ENCODE data around the gene OAF. TPM values are rescaled to one million over a fixed set of nuclear protein-coding genes. Genes with fewer than 3 reads are reported as not detected.

The OAF gene
- total RNA-seq, 4 donors from 2014 or later = 25.6 to 39.4 (median 32.5) TPM

DNA sequence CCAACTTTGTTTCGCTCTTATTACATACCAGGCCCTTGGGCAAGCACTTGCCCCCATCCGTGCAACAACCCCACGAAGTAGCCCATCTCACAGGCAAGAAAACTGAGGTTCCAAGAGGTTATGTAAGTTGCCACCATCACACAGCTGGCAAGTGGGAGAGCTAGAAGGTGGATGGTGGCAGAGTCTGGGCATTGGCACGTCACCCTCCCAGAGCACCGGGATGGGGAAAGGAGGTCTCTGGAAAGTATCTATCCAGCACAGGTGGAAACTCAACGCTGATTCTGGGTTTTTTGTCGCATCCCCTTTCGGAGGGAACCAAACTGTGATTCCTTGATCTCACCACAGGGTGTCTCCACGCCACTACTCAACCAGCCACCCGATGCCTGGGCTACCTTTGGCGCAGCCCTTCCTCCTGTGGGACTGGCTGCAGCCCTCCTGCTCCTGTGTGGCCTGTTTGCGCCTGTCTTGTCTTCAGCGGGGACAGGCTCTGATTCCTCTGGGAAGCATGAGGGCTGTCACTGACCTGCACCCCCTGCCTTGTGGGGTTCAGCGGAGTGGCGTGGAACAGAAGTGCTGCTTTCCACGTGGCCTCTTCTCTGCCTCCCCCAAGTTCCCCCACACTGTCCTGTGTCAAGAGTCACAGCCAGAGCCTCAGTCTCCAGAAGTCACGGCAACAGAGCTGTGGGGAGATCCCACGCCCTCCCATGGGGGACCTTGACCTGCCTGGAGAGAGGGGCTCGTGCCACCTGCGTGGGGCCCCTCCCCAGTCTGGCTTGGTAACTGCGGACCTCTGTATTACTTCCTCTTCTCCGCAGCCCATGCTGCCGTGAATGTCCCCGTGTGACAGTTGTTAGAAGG lies 38.5 kb upstream of the OAF start:
- TF ChIP-seq, protein P1, sequence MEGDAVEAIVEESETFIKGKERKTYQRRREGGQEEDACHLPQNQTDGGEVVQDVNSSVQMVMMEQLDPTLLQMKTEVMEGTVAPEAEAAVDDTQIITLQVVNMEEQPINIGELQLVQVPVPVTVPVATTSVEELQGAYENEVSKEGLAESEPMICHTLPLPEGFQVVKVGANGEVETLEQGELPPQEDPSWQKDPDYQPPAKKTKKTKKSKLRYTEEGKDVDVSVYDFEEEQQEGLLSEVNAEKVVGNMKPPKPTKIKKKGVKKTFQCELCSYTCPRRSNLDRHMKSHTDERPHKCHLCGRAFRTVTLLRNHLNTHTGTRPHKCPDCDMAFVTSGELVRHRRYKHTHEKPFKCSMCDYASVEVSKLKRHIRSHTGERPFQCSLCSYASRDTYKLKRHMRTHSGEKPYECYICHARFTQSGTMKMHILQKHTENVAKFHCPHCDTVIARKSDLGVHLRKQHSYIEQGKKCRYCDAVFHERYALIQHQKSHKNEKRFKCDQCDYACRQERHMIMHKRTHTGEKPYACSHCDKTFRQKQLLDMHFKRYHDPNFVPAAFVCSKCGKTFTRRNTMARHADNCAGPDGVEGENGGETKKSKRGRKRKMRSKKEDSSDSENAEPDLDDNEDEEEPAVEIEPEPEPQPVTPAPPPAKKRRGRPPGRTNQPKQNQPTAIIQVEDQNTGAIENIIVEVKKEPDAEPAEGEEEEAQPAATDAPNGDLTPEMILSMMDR (IDR thresholded peaks at IDR 0.05; ENCODE audit: low read depth) = no peak

DNA sequence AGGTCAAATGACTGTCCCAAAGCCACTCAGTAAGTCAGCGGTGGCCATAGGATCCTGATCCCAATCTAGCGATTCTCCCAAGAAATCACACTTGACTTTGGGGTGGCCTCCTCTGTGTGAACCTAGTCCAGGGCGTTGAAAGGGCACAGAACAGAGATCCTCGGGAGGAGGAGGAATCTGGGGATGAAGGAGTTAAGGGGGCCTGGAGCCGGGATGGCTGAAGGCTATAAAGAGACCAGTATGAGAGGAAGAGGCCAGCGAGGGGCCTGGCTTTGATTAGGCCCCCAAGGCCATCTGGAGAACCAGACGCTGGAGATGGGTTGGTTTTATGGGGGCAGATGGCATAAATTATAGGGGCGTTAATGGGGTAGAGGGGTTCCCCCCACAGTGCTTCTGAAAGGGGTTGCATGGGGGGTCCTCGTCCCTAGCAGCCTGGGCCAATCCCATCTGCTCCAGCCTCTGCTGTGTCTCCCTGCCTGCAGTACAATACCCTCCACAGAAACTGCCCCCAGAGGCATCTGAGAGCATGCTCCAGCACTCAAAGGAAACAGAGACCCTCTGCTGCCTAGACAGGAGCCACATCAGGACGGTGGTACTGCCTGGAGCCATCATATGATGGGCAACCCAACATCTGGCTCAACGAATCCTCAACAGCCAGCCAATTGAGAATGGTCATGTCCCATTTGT lies 37.7 kb upstream of the OAF start:
- TF ChIP-seq, protein P1 (IDR thresholded peaks at IDR 0.05; ENCODE audit: low read depth) = no peak

DNA sequence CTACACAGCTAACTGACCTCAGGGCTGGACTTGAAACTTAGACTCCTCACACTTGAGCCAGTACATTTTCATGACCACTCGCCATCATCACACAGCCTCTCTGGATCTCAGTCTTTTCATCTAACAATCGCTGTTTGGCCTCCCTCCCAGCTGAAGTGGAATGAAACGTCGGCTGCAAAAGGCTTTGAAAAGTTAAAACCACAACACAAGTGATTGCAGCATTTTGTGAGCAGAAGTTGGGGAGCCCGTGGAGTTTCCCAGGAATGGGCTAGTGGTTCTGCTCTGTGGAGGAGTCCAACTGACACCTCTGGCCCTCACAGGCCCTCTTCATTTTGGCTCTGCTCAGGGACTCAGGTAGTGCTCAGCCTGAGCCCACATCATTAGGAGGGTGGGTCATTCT lies 37.0 kb upstream of the OAF start:
- TF ChIP-seq, protein P1 (IDR thresholded peaks at IDR 0.05; ENCODE audit: low read depth) = no peak

DNA sequence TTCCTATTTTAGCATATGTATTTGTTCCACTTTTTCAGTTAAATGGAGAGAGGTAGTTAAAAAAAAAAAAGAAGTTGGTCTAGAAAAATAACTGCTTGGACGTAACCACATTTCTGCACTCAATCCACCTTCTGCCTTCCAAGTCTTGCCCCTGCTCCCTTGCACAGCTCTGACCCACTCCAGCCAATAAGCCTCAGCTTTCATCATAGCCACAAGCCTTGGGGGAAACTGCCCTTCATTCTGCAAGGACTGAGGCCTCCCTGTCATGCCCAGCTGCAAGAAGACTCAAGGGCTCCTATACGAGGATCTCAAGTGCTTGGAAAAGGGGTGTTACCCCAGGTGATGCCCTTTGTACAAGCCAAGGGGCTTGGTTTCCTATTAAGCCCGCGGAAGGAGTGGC lies 36.0 kb upstream of the OAF start:
- TF ChIP-seq, protein P1 (IDR thresholded peaks at IDR 0.05; ENCODE audit: low read depth) = no peak

DNA sequence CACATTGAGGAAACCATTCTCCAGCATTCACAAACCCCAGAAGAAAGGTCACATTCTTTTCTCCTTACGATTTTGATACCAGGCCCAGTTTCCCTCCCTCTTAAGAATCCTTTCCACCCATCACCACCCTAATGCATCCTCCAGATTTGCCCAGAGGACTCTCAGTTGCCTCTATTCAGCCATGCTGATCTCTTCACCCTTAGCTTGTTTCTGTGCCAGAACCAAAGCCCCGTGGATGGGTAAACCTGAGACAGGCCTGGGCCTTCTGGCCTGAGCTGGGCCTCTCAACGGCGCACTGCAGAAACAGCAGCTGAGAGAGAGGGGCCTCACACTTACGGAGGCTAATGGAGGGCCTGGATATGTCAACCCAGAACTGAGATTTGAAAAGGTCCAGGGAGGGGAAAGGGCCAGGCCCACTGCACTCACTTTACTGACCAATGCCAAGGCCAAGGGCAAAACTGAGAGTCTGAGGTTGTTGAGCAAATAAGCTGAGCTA lies 32.2 kb upstream of the OAF start:
- TF ChIP-seq, protein P1 (IDR thresholded peaks at IDR 0.05; ENCODE audit: low read depth) = no peak

DNA sequence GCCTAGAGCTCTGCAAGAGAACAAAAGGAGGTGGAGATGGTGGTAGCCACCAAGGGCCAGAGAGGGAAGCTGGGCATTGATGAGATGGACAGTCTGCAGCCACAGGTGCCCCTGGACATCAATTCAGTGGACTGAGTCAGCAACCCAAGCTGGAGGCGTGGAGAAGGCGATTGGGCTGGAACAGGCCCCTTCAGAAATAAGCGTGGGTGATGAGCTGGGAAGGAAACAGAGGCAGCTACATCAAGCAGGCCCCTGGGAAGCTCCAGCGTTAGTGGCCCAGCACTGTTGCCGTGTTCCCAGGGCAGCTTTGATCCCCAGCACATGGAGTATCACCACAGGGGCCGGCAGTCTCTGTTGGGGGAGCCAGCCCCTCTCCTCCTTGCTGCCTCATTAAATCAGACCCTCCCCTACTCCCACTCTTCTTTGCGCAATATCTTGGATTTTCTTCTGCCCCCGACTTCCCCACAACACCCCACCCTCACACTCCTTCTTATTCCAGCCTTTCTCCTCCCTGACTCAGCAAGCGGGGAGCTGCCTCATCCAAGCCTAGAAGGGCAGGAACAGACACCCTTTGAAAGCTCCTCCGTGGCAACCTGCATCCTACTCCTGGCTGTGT lies 31.7 kb upstream of the OAF start:
- TF ChIP-seq, protein P1 (IDR thresholded peaks at IDR 0.05; ENCODE audit: low read depth) = no peak

Data from subcutaneous adipose tissue (tissue), 4 donors.